B cell (primary cell): Measurements from ENCODE around the gene CBL. TPM values are rescaled to one million over a fixed set of nuclear protein-coding genes. Genes with fewer than 3 reads are reported as not detected.
A peak's percentile ranks its signal among the peaks of the same experiment; 100 is the strongest.

Source experiments
- ATAC-seq: fragments of 200-7000 bp; cut with Tn5 transposase; one replicate; pipeline ENCODE4 v1.10.0; 2021; ENCODE audit warnings: low read depth, mild to moderate bottlenecking, moderate number of reproducible peaks, moderate library complexity
- CTCF ChIA-PET: fragments of 350-600 bp; sonication (Branson Sonifier 250); formaldehyde crosslinking; loops from one replicate; lab custom pipeline; 2021; ENCODE audit warnings: antibody characterized with exemption, inconsistent platforms; lab: Charles Lee
- POLR2A ChIA-PET: fragments of 350-600 bp; sonication (Branson Sonifier 250); formaldehyde crosslinking; loops from one replicate; lab custom pipeline; 2021; ENCODE audit warnings: antibody characterized with exemption; lab: Charles Lee
- DNase-seq: peaks from one replicate; pipeline ENCODE4 v3.0.0; 2013
- H2AFZ ChIP-seq: 2 replicates; pipeline ENCODE4 v1.6.1; 2012; ENCODE audit warnings: mild to moderate bottlenecking, low read depth, low read length; ENCODE audit not compliant: insufficient read depth, poor library complexity, severe bottlenecking
- H3K27ac ChIP-seq, 2 donors: 1 replicate in 1 of 2; 2 replicates in 1 of 2; pipeline ENCODE4 v1.5.1; 2012 to 2013; ENCODE audit warnings: low read length in 2 of 2, mild to moderate bottlenecking in 2 of 2, moderate library complexity in 1 of 2
- H3K27me3 ChIP-seq, 4 experiments: fragments of 200-600 bp in 1 of 4; sonication (generic) in 1 of 4; replicated peaks in 1 of 4; 1 replicate in 2 of 4; 2 replicates in 2 of 4; pipeline versions ENCODE4 v1.6.1 to v1.7.0; 2013 to 2016; ENCODE audit warnings: low read length in 3 of 4, mild to moderate bottlenecking in 2 of 4, mixed read lengths in 1 of 4, moderate library complexity in 1 of 4; ENCODE audit not compliant: insufficient read depth in 4 of 4, control insufficient read depth in 3 of 4; ENCODE audit errors: control extremely low read depth in 1 of 4
- H3K36me3 ChIP-seq, 2 experiments: replicated peaks in 1 of 2; 1 replicate in 1 of 2; 2 replicates in 1 of 2; pipeline versions ENCODE4 v1.6.1 to v1.7.1; 2013; ENCODE audit warnings: low read length in 1 of 2; ENCODE audit not compliant: insufficient read depth in 2 of 2, control insufficient read depth in 1 of 2; ENCODE audit errors: control extremely low read depth in 1 of 2, extremely low read depth in 1 of 2
- H3K4me1 ChIP-seq, 2 donors: fragments of 200-600 bp in 1 of 2; sonication (generic) in 1 of 2; 1 replicate in 1 of 2; 2 replicates in 1 of 2; pipeline versions ENCODE4 v1.5.1 to v1.6.1; 2013 to 2017; ENCODE audit warnings: low read length in 2 of 2; ENCODE audit not compliant: control insufficient read depth in 2 of 2, insufficient read depth in 2 of 2
- H3K4me2 ChIP-seq: replicated peaks from 2 replicates; pipeline ENCODE3; 2012; ENCODE audit warnings: mild to moderate bottlenecking, low read depth, low read length; ENCODE audit not compliant: poor library complexity, severe bottlenecking
- H3K4me3 ChIP-seq, 5 experiments: fragments of 200-600 bp in 1 of 5; sonication (generic) in 1 of 5; 1 replicate in 3 of 5; 2 replicates in 2 of 5; pipeline versions ENCODE4 v1.5.1 to v1.7.0; 2011 to 2016; ENCODE audit warnings: low read length in 4 of 5, mild to moderate bottlenecking in 4 of 5, low read depth in 2 of 5, control low read depth in 1 of 5, moderate library complexity in 1 of 5; ENCODE audit not compliant: insufficient read depth in 1 of 5; ENCODE audit errors: control extremely low read depth in 1 of 5, extremely low read depth in 1 of 5
- H3K79me2 ChIP-seq: fragments of 200-600 bp; sonication (generic); one replicate; pipeline ENCODE4 v1.6.0; 2016; ENCODE audit warnings: low read length; ENCODE audit not compliant: control insufficient read depth, insufficient read depth
- H3K9ac ChIP-seq: fragments of 200-600 bp; sonication (generic); 2 replicates; pipeline ENCODE4 v1.6.1; 2017; ENCODE audit warnings: mild to moderate bottlenecking, low read length, moderate library complexity
- H3K9me3 ChIP-seq, 3 donors: one replicate each; pipeline versions ENCODE4 v1.6.1 to v1.7.1; 2013; ENCODE audit warnings: low read length in 2 of 3; ENCODE audit not compliant: control insufficient read depth in 2 of 3, insufficient read depth in 1 of 3; ENCODE audit errors: control extremely low read depth in 1 of 3
- H4K20me1 ChIP-seq: 2 replicates; pipeline ENCODE4 v1.6.0; 2012; ENCODE audit warnings: mild to moderate bottlenecking, low read length; ENCODE audit not compliant: insufficient read depth, control insufficient read depth, poor library complexity, severe bottlenecking
- H3K27ac Mint-ChIP-seq: one replicate; pipeline ENCODE4 v1.8.0; 2021; ENCODE audit warnings: mixed read lengths
- H3K27me3 Mint-ChIP-seq: one replicate; pipeline ENCODE4 v1.8.0; 2021; ENCODE audit warnings: mixed read lengths
- H3K4me1 Mint-ChIP-seq: one replicate; pipeline ENCODE4 v1.8.0; 2021; ENCODE audit warnings: mixed read lengths
- H3K4me3 Mint-ChIP-seq: one replicate; pipeline ENCODE4 v1.8.0; 2021; ENCODE audit warnings: mixed read lengths
- H3K9me3 Mint-ChIP-seq: one replicate; pipeline ENCODE4 v1.8.0; 2022; ENCODE audit warnings: mixed read lengths; ENCODE audit not compliant: insufficient read depth
- CTCF ChIP-seq: fragments of 200-600 bp; IDR thresholded peaks from one replicate; pipeline ENCODE4 v1.8.0; 2022; ENCODE audit warnings: antibody characterized with exemption, mild to moderate bottlenecking
- EZH2 ChIP-seq: IDR thresholded peaks from 2 replicates; pipeline ENCODE4 v1.6.1; 2012; ENCODE audit warnings: borderline replicate concordance, low read depth, mild to moderate bottlenecking, moderate library complexity, low read length; ENCODE audit not compliant: insufficient read depth, poor library complexity, severe bottlenecking
- WGBS: methylation state at CpG from one replicate; pipeline ENCODE4 v1.1.5; 2013; ENCODE audit warnings: missing lambda C conversion rate; ENCODE audit not compliant: insufficient coverage; 5-methylcytosine and 5-hydroxymethylcytosine counted together
- intact Hi-C: fragments of 100-400 bp; cut with micrococcal nuclease; formaldehyde crosslinking; loops from one replicate; pipeline ENCODE4 v1.10.0; 2022
- polyA plus RNA-seq: library from polyadenylated mRNA; depleted of rRNA; stranded (reverse); fragments of >200 nt; gene quantifications from 2 replicates; pipeline ENCODE4 v1.2.3, GENCODE V29; 2012
- total RNA-seq, 2 donors: library from RNA; stranded (reverse); fragments of 120-200 nt in 1 of 2; gene quantifications; 1 replicate in 1 of 2; 2 replicates in 1 of 2; pipeline versions ENCODE4 v1.2.3 to v1.2.4, GENCODE V29; 2013 to 2022

CBL gene
- total and polyA plus RNA-seq, 2 donors (not counting 1 experiment from before 2014, with no cell fraction given) = 11.7 to 35.2 TPM

- intact Hi-C loops = no loop called here
- DNase-seq = peak; percentile 20
- H3K4me2 ChIP-seq = peak overlapping the region; percentile 76
- ChIA-PET POLR2A (interaction anchor here (0.7 kb wide), 1 partner anchor 237 kb away, joined by 8 read pairs; no protein-coding TSS in a partner anchor), CTCF (interaction anchor here (1.0 to 4.0 kb wide), 5 partner anchors 14 to 237 kb away, joined by 5 to 45 read pairs (median 6); no protein-coding TSS in a partner anchor)
- H3K27me3 ChIP-seq = peaks cover 0 to 55% (median 30%) of the 10 kb centered on the region in 4 experiments
- peaks cover 37 to 39% of the 10 kb centered on the region in 2 donors for H3K4me1 ChIP-seq
- peaks cover 0 to 2% of the 10 kb centered on the region in 2 experiments for H3K36me3 ChIP-seq
- no peak overlapping the region for H3K9ac ChIP-seq
- no peak overlapping the region for H2AFZ ChIP-seq
- no peak overlapping the region for H3K27ac ChIP-seq
- H4K20me1 ChIP-seq = peaks cover 7% of the 10 kb centered on the region
- Mint-ChIP-seq H3K27ac (no peak overlapping the region), H3K27me3 (peaks cover 35% of the 10 kb centered on the region), H3K4me1 (peaks cover 37% of the 10 kb centered on the region), H3K4me3 (peak overlapping the region; percentile 76), H3K9me3 (no peaks in the 10 kb centered on the region)
- H3K79me2 ChIP-seq = peaks cover 8% of the 10 kb centered on the region
- 88% methylated on average over 9 of the region's 11 CpGs for WGBS
- no peak for TF ChIP-seq EZH2
- TF ChIP-seq CTCF = no peak
- no peak for ATAC-seq
- peaks cover 0 to 3% (median 0%) of the 10 kb centered on the region in 3 donors for H3K9me3 ChIP-seq
- no peak overlapping the region for H3K4me3 ChIP-seq
Observed at GRCh38 chr11:119338965-119339588, 132.9 kb downstream of the CBL start.
